ENCODE results near the gene NOSTRIN.
"Not testable (repeated sequence)": the region's sequence is repeated elsewhere in the genome, so short reads cannot be mapped to it uniquely, and the experiment has no call there.

Gene NOSTRIN

GRCh38 chr2:168791140-168791539, 11.3 kb upstream of the NOSTRIN start:
- DNase-seq: not testable (repeated sequence)

- DNase-seq: no peak
These were observed 8.8 kb upstream of the NOSTRIN start for GRCh38 chr2:168793596-168793995.

- no peak for DNase-seq
These were observed 7.5 kb upstream of the NOSTRIN start for GRCh38 chr2:168794968-168795367.

GRCh38 chr2:168796090-168796577, 6.3 kb upstream of the NOSTRIN start:
- no peak for DNase-seq

- no peak for DNase-seq
These were observed 5.7 kb upstream of the NOSTRIN start for GRCh38 chr2:168796583-168797285.

GRCh38 chr2:168797286-168797655, 5.2 kb upstream of the NOSTRIN start:
- DNase-seq: no peak

GRCh38 chr2:168798076-168798887, 4.2 kb upstream of the NOSTRIN start:
- DNase-seq: no peak

- DNase-seq: no peak
These were observed 3.5 kb upstream of the NOSTRIN start for GRCh38 chr2:168798888-168799410.

GRCh38 chr2:168801471-168801870, 966 bp upstream of the NOSTRIN start:
- no peak for DNase-seq

GRCh38 chr2:168802859-168803725, 655 bp downstream of the NOSTRIN start:
- DNase-seq: no peak

- DNase-seq: no peak
These were observed 1.8 kb downstream of the NOSTRIN start for GRCh38 chr2:168804214-168804613.

GRCh38 chr2:168805615-168806014, 3.2 kb downstream of the NOSTRIN start:
- no peak for DNase-seq

- no peak for DNase-seq
These were observed 7.1 kb downstream of the NOSTRIN start for GRCh38 chr2:168809537-168809936.

- no peak for DNase-seq
These were observed 7.8 kb downstream of the NOSTRIN start for GRCh38 chr2:168810235-168810634.

GRCh38 chr2:168811696-168812095, 9.3 kb downstream of the NOSTRIN start:
- DNase-seq: no peak

GRCh38 chr2:168814046-168814445, 11.6 kb downstream of the NOSTRIN start:
- DNase-seq: no peak

- DNase-seq: no peak
These were observed 12.8 kb downstream of the NOSTRIN start for GRCh38 chr2:168814939-168815907.

GRCh38 chr2:168816369-168816768, 13.9 kb downstream of the NOSTRIN start:
- DNase-seq: no peak

GRCh38 chr2:168819050-168819715, 16.7 kb downstream of the NOSTRIN start:
- no peak for DNase-seq

GRCh38 chr2:168819829-168820489, 17.5 kb downstream of the NOSTRIN start:
- DNase-seq: no peak

- no peak for DNase-seq
These were observed 19.1 kb downstream of the NOSTRIN start for GRCh38 chr2:168821577-168821976.

Data from NCI-H1105 (cell line).